Measurements from ENCODE around the gene IRAK3.
A peak's percentile ranks its signal among the peaks of the same experiment; 100 is the strongest.
"Not testable (repeated sequence)": the region's sequence is repeated elsewhere in the genome, so short reads cannot be mapped to it uniquely, and the experiment has no call there.

IRAK3 gene

GRCh38 chr12:66228462-66228861 is 39.4 kb downstream of the IRAK3 start:
- DNase-seq, result no peak

DNA sequence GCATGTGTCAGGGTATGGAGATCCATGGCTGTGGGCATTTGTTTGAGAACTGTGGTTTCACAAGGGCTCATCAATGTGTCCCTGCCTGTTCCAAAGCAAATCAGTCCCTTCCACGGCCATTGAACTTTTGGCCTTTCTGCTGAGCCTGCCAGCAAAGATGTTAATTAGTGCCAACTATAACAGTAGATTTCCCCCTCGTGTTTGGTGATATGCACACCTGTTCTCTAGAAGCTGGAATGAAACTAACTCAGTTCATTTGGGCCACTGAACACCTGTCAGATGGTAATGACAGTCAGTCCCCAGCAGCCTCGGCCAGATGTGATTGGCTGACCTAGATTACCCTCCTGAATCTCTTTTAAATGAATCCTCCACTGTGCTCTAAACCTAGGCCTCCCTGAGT is 43.2 kb downstream of the IRAK3 start:
- DNase-seq, result peak; percentile 25

DNA sequence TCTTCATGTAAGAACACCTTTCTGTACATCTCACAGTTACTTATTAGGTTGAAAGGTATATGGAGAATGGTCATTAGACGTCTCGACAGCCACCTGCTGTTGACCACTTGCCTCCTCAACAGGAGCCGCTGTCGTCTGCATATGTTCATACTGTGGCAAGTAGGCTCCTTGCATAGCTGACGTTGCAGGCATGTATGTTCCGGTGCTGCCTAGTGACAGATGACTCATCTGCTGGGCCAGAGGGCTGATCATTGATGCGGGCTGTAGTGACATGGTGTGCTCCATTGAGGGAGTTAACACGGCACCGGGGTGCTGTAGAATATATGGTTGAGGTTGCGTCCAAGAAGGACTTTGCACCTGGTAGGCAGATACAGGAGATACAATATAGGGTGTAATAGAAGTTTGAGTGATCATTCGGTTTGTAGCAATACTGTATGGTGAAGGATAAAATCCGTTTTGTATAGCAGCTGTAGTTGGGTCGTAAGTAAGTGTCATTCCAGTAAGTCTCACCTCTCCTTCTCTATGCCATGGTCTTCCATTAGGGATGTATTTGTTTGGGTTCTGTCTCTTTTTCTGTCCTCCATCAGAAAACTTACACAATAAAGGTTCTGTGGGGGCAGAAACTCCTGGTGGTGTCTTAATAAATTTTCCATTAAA is 45.2 kb downstream of the IRAK3 start:
- peak; percentile 81 for DNase-seq

GRCh38 chr12:66234773-66235625 is 46.0 kb downstream of the IRAK3 start:
- DNase-seq, result peak; percentile 58

DNA sequence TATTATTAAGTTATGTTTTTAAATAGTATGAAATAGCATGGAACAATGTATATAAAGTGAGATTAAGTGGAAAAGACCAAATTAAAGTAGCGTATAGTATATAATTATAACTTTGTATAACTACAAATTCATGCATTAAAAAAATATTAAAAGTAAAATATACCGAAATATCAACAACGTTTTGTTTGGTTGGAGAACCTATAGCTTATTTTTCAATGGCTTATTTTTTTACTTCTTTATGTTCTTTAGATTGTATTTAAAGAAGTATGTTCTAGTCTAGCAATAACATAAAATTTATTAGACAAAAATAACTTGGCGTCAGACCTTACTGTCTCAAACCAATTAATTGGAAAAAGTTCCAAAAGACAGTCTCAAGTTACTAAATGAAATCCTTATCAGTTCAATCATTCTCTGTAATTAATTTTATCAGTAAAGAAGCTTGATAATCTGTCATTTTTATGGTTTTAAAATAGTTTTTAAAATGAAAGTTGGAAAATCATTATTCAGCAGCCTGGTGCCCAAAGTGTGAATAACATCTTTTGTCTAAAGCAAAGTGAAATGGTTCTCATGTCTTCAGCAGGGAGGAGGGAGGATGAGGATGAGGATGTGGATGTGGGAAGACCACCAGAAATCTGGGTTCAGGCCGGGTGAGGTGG is 46.7 kb downstream of the IRAK3 start:
- peak; percentile 15 for DNase-seq

DNA sequence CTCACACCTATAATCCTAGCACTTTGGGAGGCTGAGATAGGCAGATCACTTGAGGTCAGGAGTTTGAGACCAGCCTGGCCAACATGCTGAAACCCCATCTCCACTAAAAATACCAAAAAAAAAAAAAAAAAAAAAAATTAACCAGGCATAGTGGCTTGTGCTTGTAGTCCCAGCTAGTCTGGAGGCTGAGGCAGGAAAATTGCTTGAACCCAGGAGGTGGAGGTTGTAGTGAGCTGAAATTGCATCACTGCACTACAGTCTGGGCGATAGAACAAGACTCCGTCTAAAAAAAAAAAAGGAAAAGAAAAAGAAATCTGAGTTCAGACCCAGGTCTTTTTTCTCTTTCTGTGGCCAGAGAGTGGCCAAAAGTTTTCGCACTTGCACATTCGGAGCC is 47.3 kb downstream of the IRAK3 start:
- not testable (repeated sequence) for DNase-seq

DNA sequence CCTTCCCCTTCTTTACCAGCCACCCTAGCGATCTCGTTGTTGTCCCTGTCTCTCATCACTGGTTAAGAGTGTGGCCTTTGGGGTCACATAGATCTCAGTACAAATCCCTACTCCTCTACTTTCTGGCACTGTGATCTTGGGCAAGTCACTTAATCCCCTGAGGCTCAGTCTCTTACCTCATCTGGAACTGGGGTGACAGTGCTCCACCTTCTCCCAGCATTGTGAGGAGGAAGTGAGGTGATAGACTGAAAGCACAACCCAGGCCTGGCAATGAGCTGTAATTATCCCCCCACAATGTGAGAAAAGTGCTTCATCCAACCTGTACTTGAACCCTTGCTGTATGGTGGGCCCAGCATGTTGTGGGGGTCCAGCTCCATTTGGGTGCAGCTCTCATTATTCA is 48.0 kb downstream of the IRAK3 start:
- DNase-seq, result no peak

DNA sequence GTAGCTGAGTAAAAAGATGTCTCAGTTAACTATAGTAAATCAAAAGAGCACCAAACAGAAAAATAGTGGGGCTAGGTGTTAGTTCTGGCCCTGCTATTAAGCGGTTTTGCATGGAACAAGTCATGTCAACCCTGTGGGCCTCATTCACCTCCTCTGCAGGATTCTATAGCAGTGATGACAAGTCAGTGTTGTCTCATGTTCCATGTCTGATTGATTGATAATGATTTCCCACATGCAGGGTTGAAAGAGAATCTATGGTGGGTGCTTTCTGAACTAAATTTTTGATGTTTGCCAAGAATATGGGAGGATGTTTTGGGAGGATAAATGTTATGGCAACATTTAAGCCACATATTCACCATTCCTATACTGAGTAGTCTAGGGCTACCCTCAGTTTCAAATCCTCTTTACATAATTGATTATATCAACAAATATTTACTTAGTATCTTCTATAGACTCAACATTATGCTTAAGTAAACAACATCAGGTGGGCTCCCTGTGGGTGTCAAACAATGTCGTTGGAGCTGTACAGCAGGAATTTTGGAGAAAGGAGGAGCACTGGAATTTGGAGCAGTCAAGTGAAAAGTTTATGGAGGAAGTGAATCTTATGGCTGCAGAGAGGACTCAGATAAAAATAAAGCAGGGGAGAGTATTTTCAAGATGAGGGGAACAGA is 48.6 kb downstream of the IRAK3 start:
- no peak for DNase-seq

GRCh38 chr12:66239295-66239694 is 50.3 kb downstream of the IRAK3 start:
- DNase-seq, result no peak

DNA sequence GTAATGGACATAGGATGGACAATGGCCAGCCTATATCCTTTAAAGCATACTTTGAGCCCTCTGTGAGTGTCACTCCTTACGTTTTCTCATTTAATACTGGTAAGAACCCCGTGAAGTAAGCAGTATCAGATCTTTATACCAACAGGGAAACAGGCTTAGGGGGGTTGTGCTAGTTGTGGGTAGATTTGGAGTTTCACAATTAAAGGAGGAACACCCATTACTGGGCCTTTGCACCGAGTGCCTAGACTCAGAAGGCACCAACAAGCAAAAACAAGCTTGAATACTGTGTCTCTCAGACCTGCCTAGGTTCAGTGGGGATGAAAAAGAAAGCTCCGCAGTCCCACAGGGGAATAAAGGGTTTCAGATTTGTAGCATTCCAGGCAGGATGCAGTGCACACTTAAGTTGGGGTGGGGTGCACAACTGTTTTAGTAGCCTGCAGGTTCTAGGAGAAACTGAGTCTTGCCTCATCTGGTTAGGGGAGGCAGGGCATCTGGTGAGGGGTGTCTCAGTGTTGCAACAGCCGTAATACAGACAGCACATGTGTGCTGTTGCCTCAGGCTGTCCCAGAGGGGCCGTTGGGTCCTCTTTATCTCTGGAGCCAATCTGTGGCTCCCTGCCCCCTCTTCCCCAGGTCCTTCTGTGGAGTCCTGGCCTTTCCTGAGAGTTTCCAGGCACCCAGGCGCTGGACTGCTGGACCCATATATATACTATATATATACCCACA is 51.2 kb downstream of the IRAK3 start:
- DNase-seq, result no peak

DNA sequence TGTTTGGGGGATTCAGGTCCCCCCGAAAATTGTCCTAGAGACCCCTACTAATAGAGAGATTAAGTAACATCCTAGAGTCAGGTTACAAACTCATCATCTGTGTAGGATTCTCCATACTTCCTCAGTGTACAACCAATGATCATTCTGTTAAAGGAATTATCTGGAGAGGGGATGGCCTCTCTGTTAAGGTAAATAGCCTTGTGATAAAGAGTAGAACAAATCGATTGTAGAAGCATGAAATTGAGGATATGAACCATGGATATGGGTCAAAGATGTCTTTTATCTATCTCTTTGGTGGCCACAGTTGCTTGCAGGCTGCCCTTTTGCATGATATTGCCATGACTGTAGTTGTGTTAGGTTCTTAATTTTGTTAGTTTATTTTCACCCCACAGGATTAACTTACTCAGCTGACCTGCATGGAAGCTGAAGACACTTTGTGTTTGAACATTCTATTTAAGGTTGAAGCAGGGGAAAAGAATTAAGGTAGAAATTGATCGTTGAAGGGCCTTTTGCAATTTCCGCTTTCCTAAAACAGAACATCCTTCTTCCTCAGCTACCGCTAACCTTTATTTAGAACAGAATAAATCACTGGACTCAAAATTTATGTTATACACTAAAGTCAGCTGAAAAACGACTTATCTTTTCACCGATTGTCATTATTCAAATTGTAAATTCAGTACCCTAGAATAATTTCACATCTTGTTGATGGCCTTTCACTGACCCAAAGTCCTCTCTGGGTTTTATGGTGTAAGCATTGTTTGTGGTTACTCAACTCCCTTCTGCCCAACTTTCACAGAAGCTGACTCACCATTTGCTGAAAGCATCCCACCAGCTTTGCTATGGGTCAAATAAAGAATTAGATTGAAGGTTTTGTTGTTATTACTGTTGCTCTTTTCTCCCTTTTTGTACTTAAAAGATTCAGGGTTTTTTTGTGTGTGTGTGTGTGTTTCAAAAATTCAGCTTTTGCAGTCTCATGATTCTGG is 52.3 kb downstream of the IRAK3 start:
- DNase-seq, result no peak

DNA sequence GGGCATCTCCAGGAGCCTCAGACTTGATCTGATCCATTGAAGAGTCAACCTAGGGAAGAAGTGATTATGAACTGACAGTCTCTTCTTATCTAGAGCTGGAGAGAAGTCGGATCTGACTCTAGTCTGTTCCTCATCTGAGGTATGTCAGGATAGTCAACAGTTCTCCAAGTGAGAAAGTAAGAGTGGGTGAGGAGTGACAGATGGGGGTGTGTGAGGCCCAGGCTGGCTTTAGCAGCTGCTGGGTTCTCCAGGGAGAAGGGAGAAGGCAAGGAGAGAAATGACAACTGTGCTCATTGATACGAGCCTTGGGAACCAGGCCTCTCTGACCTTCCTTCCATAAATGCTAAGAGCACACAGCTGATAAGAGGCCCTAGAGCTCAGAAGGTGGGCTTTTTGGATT is 53.3 kb downstream of the IRAK3 start:
- no peak for DNase-seq

DNA sequence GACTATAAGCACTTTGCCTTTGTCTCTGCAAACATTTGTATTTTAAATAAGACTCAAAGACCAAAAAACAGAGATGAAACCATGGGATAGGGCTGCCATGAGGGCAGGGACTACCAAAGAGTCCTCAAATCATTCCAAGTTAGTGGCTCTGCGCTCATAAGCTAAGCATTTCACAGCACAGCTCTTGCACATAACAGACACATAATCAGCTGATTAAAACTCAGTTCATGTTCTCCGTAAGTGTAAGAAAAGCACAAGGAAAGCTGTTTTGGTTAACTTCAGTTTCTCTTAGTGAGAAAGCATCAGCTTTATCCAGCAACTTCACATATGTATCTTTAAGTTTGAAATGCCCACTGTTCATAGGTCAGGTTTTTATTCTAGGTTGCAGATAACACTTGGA is 54.9 kb downstream of the IRAK3 start:
- DNase-seq, result no peak

DNA sequence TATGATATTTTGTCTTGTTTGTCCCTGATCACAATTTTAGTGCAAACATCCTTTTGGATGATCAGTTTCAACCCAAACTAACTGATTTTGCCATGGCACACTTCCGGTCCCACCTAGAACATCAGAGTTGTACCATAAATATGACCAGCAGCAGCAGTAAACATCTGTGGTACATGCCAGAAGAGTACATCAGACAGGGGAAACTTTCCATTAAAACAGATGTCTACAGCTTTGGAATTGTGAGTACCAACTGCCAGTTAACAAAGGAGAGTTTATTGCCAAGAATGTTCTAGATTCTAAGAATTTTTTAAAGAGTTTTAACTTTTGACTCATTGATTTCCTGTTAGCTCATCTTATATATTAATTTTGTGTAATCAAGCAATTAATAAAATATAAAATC is 55.4 kb downstream of the IRAK3 start:
- no peak for DNase-seq

- no peak for DNase-seq
Measured at GRCh38 chr12:66247741-66248140, 58.7 kb downstream of the IRAK3 start.

GRCh38 chr12:66251049-66251448 is 62.0 kb downstream of the IRAK3 start:
- DNase-seq, result no peak

DNA sequence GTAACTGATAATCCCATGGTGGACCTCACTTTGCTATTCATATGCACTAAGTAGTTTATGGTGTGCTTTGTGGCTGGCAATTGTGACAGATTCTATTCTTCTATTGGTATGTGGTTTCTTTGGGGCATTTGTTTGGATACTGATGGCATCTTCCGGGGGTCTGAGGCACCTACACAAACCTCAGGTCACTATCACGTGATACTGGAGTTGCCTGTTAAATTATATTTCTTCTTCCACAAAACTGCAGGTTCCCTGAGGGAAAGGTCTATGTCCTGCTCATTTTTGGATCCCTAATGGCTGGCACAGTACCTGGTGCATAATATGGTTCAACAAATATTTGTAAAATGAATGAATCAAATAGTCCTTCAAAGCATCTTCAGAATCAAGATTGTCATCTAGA is 63.8 kb downstream of the IRAK3 start:
- no peak for DNase-seq

DNA sequence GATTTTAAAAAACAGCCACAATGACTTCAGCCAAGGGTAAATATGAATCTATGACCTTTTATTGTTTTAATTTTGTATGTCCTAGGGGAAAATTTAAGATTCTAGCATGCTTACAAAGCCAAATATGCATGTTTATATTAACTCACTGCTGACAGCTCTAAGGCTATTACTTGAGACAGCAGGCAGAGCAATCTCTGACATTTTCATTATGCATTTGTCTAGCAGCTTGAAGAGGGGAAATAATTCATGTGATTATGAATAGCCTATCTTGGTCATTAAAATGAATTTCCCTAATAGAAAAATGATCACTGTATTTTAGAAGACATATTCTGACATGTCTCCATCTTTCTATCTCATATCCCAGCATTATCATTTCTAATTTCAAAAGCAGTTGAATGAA is 66.7 kb downstream of the IRAK3 start:
- no peak for DNase-seq

DNA sequence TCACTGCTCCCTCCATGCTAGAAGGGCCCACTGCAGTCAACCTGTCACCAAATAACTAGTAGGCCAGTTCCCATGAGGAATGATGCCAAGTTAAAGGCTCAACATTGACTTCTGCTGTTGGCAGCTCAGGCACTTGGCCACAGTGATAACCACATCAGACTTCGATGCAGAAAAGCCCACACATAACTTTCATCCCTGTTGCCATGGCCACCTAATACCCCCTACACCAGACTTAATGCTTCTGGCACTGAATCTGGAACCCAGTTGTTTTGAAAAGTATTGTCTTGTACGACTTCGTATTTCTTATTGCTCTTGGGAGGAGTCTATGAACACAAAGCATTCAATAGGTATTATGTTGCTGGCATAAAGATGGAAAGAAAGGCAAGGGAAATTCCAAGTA is 69.0 kb downstream of the IRAK3 start:
- no peak for DNase-seq

DNA sequence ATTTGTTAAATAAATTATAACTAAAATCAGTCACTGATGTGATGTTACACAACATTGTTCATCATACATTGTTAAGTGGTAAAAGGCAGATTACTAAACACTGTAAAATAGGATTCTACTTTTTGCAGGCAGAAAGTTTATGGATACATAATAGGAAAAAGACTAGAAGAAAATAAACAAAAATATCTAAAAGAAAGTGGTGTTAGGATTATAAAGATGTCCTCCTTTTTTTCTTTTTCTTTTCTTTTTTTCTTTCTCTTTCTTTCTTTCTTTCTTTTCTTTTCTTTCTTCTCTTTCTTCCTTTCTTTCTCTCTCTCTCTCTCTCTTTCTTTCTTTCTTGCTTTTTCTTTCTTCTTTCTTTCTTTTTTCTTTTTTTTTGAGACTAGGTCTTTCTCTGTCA is 73.7 kb downstream of the IRAK3 start:
- DNase-seq, result no peak

DNA sequence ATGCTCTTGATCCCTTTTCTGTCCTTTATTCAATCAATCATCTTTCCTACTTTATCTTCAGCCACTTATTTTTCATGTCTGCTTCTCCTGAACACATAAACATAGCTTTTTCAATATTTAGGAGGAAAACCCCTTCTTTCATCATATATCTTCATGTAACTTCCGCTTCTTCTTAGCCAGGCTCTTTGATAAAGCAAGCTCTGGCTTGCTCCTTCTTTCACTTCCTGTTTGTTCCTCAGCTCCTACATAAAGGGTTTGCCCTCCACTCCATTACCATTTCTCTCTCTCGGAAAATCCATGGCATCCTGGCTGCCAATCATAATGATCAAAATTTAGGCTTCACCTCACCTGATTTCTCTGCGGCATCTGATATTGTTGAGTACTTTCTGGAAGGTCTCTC is 79.5 kb downstream of the IRAK3 start:
- DNase-seq, result no peak

- no peak for DNase-seq
Measured at GRCh38 chr12:66269142-66269541, 80.1 kb downstream of the IRAK3 start.

Measured in NCI-H82 (cell line).